Medulla oblongata (tissue), 1 donor: ENCODE data around the gene CD300LG.
A peak's percentile ranks its signal among the peaks of the same experiment; 100 is the strongest.
"Not testable (repeated sequence)": the region's sequence is repeated elsewhere in the genome, so short reads cannot be mapped to it uniquely, and the experiment has no call there.

Experiments
- DNase-seq: peaks from one replicate; pipeline ENCODE4 v3.0.0-alpha.2; 2015; ENCODE audit errors: extremely low spot score

The CD300LG gene

DNA sequence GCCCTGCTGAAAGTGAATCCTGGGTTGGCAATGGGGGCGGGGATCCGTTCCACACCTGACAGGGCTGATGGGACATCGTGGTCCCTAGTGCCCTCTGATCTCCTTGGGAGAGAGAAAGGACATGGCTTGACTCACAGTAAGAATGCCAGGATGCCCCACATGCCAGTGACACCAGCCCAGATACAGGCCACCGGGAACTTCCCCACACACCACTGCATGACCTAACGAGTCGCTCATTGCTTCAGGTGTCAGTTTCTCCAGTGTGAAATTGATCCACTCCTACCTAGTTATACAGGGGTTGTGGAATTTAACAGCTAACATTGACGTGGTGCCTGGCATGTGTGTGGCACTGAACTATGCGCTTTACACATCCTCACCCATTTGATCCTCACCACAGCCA, 7.5 kb downstream of the CD300LG start:
- DNase-seq, result no peak

DNA sequence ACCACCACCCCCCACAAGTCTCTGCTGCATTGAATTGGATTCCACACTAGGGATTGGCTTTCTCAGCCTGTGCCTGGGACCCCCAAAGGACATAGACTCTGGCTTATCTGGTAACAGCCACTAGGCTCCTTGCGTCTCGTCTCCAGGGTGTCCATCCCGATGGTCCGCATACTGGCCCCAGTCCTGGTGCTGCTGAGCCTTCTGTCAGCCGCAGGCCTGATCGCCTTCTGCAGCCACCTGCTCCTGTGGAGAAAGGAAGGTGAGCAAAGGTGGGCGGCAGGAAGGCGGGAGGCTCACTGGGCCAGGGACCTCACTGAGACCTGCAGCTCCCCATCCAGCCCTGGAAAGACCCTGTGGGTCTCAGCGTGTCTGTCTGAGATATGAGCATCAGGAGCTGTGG, 8.1 kb downstream of the CD300LG start:
- DNase-seq, result no peak

DNA sequence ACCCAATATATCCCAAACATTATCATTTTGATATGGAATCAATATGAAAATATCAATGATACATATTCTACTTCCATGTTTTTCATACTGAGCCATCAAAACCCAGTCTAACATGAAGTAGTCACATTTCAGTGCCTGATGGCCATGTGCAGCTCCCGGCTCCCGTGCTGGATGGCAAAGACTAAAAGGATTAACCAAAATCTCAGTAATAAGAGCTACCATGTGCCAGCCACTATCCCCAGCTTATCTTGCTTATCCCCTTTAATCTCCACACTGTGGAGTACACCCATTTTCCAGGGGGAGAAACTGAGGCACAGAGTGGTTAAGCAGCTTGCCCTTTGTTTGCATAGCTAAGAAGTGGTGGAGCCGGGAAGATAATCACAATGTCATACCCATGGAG, 9.2 kb downstream of the CD300LG start:
- DNase-seq, result no peak

DNA sequence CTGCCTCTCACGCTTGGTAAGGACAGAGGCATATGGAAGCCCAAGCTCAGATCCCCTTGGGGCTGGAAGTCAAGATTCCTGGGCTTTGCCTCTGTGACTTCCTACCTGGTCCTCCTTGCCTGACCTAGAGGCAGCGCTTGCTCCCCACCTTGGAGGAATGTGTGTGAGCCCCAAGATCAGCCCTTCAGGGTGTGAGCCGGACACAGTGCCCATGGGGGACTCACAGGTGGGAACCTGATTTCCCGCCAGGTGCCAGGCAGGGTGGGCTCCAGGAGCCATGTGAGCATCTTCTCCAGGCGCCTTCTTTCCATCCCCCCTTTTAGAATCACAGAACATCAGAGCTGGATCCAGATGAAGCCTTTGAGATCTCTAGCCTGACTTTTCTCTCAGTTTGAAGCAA, 10.2 kb downstream of the CD300LG start:
- DNase-seq, result no peak

DNA sequence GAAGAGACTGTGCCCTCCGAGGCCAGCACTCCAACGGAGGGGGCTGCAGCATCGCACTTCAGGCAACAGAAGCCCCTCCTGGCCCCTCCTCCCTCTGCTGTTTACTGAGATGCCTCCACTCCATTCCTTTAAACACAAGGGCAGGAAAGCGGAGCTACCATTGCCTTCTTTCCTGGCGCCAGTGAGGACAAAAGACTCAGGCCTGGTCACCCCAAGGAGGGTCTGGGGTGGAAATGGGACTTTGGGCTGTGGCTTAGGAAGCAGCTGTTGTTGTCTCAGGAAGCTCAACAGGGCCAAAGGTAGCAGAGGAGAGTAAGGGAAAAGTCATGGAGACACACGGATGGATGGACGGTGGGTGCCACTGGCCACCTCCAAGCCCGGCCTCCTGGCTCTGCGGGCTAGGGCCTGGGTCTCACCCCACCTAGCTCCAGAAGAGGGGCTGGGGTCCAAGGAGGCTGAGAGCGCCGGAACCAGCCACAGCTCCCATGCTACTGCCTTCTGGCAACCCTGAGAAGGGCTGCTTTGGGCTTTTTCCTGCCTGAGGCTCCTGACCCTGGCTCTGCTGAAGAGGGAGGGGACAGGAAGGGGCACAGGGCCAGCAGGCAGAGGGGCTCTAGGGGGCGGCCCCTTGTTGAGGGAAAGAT, 11.1 kb downstream of the CD300LG start:
- no peak for DNase-seq

DNA sequence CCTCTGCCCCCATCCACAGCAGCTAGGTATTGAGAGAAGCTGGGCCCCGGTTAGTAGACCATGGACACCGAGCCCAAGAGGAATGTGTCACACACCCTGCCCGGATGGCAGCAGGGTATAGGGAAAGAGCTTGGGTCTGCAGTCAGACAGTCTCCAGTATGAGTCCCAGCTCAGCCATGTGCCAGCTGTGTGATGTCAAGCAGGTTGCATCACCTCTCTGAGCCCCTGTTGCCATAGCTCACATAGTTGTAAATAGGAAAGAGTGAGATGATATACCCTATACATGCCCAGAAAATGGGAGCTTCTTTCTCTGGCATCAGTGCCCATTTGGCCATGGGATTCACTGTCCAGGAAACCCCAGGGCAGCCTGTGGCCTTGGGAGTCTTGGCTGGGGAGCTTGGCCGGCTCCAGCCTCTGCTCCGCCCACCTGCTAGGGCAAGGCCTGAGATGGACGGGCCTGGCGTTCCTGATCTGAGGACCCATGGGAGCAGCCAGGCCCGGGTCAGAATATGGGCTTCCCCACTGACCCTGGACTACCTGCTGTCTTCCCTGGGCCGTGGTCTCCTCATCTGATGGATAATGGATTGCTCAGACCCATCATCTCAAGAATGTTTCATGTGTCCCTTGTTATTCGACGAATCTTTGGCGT, 13.2 kb downstream of the CD300LG start:
- DNase-seq, result no peak

DNA sequence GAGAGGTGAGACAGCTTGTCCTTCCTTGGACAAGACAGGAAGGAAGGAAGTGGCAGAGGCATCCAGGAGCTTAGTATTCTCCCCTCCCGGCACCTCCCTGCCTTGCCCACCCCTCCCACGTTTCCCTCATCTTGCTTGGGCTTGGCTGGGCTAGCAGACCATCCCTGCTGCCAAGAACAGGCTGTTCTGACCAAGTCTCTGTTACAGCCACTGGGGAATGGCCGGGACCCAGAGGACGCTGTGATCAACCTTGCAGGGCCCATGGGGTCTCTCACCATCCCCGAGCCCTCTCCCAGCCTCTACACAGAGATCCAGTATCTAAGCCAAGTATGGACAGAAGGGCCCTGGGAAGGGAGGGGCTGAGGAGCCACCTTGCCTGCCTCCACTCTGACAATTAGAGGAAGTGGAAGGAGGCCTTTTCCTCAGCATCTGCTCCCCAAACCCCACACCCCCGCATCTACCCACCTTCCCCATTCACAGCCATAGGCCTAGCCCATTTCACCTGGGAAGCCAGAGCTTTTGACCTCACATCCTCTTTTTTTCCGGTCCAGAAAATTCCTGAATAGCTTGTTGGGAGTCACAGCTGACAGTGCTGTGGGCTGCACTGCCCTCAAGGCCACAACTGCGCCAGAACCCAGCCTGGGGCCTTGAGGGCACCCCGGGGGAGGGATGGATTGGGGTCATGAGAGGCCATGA, 14.1 kb downstream of the CD300LG start:
- peak; percentile 31 for DNase-seq

DNA sequence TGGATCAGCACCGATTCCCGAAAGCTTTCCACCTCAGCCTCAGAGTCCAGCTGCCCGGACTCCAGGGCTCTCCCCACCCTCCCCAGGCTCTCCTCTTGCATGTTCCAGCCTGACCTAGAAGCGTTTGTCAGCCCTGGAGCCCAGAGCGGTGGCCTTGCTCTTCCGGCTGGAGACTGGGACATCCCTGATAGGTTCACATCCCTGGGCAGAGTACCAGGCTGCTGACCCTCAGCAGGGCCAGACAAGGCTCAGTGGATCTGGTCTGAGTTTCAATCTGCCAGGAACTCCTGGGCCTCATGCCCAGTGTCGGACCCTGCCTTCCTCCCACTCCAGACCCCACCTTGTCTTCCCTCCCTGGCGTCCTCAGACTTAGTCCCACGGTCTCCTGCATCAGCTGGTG, 15.0 kb downstream of the CD300LG start:
- DNase-seq, result no peak

DNA sequence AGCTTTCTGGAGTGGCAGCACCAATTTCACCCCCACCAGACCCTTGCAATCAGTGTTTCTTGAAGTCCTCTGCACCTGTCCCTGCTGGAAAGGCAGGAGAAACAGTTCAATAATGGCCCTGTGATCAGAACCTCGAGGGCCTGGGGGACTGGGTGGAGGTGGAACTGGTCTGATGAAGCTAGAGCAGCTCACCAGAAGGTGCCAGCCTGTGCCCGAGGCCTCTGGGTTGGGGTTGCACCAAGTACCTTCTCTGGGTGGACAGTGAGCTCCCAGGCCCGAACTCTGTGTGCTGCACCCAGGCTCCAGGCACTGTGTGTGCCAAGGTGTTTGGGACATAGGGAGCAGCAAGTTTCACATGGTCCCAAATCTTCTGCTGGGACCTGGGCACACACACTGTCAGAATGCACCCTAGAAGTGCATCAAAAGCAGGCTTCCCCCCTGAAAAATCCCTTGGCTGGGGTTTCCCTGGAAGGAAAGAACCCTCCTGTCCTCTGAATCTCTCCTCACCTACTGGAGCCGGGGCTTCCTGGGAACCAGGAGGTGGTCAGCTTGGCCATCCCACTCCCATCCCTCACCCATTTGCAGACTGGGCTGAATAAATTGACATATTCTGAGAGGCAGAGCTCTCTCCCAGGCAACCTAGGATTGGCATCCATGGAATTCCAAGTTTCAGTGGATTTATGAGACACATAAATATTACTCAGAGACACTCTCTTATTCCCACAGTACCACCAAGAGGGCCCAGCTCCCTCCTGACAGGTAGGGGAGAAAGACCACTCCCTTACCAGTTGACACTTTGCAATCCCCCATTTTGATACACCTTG, 17.4 kb downstream of the CD300LG start:
- no peak for DNase-seq

DNA sequence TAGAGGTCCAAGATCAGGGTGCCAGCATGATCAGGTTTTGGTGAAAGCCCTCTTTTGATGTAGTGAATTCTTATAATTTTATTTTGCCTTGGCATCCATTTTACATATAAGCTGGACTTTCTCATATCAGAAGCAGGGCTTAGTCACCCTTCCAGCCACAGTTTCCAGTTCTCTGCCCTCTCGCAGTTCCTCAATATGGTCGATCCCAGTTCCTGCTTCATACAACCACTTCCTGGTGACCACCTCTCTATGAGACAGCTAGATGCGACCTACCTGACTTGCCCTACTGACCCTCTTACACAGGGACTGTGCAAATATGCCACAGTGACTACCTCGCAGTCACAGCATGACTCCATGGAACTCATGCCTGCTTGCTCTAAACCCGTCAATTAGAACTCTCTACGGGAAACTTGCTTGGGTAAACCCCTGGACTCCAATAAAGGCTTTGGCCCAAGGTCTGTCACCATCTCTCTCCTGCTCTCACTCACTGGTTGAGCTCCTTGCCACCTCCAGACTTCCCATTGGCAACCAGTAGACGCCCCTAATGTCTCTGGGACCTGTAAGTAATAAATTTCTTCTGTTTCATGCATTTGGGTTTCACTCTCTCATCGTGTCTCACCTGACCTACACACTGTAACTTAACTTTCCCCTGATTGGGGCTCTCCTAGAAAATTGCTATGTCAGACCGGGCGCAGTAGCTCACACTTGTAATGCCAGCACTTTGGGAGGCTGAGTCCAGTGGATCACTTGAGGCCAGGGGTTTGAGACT, 21.4 kb downstream of the CD300LG start:
- DNase-seq, result no peak

DNA sequence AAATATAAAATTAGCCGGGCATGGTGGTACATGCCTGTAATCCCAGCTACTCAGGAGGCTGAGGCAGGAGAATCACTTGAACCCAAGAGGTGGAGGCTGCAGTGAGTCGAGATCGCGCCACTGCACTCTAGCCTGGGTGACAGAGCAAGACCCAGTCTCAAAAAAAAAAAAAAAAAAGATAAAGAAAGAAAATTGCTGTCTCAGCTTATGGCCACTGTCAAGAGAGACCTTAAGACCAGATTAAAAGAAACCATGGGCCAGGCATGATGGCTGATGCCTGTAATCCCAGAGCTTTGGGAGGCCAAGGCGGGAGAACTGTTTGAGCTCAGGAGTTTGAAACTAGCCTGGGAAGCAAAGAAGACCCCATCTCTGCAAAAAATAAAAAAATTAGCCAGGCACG, 22.1 kb downstream of the CD300LG start:
- not testable (repeated sequence) for DNase-seq

DNA sequence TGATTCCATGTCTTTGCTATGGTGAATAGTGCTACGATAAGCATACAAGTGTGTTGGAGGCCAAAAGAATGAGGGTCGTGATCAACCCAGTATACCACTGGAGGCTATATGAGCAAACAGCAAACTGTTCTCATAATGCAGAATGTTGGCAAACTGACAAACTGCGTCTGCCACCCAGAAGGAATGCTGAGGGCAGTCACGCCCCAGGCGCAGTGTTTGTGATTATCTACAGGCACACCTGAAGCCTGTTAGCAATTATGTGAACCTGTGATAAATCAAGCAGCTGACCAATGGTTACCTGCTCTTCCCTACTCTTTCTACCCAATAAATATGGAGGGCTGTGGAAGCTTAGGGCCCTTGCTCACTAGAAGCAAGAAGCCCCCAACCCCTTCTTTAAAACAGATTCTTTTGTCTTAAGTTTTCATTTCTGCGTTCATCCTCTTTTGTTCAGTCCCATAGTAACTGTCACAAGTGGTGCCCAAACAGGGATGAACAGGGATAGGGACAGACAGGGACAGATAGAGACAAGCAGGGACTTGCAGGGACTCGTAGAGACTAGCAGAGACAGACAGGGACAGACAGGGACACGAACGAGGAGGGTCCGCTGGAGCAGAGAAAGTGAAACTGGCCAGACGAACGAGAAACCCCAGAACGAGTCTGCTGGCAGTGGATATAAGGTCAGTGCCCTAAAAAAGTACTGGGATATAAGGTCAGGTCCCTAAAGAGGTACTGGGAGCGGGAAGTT, 25.1 kb downstream of the CD300LG start:
- no peak for DNase-seq

DNA sequence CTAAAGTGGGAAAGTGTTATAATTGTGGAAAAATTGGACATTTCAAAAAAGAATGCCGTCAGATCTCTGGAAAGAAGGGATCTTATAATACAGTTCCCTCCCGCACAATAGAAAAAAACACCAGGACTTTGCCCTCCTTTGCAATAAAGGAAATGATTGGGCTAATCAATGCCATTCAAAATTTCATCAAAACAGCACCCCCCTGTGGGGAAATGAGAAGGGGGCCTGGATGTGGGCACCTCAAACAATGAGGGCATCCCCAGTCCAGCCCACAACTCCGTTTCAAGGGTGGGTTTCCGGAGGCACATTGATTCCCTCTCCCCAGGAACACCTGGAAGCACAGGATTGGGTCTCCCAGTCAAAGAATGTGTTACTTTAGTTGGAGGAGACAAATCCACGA, 26.1 kb downstream of the CD300LG start:
- no peak for DNase-seq

DNA sequence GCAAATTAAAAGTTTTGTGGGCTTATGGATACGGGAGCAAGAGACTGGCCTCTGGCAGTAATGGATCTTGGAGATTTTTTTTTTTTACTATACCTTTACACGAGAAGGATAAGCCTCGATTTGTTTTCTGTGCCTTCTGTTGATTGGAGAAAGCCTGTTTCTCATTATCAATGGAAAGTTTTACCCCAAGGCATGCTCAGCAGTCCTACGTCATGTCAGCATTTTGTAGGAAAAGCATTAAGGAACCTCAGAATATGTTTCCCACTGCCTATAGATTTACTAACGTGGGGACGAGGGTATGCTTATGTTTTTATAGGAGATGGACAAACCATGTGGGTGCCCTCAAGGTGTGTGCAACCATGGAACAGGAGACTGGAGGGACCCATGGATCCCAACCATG, 26.8 kb downstream of the CD300LG start:
- DNase-seq, result no peak

DNA sequence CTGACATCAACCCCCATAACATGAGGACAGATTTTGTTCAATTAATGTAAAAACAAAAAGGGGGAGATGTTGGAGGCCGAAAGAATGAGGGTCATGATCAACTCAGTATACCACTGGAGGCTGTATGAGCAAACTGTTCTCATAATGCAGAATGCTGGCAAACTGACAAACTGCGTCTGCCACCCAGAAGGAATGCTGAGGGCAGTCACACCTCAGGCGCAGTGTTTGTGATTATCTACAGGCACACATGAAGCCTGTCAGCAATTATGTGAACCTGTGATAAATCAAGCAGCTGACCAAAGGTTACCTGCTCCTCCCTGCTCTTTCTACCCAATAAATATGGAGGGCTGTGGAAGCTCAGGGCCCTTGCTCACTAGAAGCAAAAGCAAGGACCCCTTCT, 27.3 kb downstream of the CD300LG start:
- DNase-seq, result no peak

DNA sequence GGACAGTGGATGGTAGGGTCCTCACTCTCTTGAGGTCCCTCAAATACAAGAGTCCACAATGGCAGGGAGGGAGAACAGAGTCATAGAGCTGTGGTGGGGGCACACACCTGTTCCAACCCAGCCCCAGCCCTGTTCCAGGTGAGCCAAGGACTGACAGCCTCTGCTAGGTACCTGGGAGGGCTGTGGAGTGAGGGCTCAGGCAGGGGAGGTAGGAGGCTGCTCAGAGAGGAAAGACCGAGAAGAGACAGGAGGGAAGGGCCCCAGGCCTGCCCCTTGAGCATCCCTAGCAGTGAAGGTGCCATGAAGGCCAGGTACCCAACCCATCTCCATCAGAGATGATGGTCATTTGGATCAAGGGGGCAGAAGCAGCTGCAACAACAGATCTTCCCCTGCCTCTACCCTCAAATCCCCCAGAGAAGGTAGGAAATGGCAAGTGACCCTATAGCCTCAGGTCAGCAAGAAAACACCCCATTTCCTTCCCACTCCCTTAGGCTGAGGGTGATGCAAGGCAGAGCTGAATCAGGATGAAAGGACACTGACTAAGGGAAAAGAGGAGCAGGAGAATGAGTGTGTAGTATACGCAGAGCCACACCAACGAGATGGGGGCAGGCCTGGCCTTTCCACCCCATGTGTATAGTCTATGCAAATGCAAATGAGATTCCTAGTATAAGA, 28.6 kb downstream of the CD300LG start:
- no peak for DNase-seq

DNA sequence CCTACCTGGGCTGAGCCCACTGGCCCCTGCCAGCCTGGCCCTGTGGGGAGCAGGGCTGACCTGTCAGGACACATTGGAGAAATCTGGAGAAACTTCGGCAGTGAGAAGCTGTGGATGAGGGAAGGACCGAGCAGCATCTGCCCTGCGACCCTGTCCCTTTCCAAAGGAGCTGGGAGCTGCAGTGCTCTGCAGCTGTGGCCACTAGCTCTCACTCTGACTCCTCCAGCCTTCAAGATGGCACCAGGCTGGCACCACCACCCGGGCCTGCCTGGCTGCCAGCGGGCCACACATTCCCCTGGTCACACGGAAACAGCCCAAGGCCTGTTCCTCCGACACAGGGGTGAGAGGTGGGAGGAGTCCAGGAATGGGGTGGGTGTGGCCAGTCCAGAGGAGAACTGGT, 30.1 kb downstream of the CD300LG start:
- DNase-seq, result no peak

DNA sequence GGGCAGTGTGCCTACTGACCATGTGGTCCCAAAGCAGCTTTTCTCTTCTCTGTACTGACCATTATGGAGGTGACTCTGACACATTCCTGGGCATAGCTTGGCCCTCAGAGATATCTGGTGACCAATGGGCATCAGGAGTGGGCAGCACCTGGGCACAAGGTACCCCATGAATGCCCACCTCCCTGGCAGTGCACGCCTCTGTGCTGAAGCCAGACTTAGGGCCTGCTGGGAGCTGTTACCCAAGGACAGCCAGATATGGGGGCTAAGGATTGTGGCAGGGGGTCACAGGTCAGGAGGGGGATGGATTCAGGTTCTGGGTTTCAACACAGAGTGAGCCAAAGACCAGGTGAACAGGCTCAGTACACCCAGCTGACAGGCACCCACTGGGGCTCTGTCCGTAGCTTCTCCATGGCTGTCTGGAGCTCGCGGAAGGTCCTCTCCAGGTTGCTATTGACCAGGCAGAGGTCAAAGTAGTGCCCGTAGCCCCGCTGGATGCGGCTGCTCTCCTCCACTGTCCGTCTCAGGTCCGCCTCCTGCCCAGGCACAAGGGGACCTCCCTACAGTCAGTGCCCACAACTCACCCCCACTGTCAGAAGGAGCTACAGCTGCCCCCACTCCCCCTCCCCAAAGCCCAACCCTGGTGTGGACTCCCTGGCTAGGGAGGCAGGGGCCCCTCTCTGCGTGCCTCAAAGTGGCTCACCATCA, 30.6 kb downstream of the CD300LG start:
- DNase-seq, result no peak

DNA sequence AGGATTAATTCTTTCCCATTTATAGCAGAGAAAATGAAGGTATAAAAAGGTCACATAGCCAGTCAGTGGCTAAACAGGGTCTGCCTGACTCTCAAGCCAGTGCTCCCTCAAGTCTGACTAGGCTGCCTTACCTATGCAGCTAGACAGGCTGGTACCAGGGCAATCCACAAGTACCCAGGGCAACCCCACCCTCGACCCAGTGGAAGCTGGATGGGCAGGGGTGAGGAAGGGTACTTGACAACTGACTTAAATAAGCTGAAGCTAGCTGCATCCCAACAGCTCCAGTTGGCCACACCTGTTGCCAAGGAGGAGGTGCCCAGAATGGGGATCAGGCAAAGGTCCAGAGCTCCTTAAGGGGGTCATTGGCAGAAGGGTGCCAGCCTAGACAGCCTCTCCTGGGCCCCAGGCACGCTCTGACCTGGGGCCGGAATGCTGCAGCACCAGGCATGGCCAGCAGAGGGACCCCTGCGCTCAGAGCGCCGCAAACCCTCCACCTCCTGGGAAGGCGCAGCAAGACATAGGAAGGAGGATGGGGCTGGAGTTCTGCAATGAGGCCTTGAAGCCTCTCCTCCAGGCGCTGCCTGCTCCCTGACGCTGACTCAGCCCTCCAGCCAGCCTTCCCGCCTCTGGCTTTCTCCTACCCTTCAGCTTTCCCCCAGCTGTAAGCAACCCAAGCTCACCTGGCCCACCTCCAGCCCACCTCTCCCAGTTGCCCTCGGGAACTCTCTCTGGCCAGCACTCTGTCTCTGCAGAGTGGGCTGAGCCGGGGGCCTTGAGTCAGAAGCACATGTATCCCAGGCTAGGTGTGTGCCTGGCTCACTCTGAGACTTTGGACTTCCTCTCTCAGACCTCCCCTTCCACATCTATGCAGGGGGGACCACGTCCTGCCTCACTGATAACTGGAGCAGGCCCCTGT, 31.5 kb downstream of the CD300LG start:
- peak; percentile 67 for DNase-seq
